Neural cell (in vitro differentiated cells): ENCODE measurements around the gene AGTRAP.

Source experiments
- CTCF ChIP-seq: fragments of 450-650 bp; IDR thresholded peaks from 2 replicates; pipeline ENCODE4 v1.5.1; 2014; ENCODE audit warnings: antibody characterized with exemption, mild to moderate bottlenecking, moderate library complexity; ENCODE audit not compliant: poor library complexity, severe bottlenecking
- EZH2 ChIP-seq: fragments of 200-600, 300-800 bp; shearing (Covaris generic), sonication (generic); IDR thresholded peaks from 2 replicates; pipeline ENCODE4 v1.6.1; 2014; ENCODE audit warnings: antibody characterized with exemption, low read length, borderline replicate concordance, mild to moderate bottlenecking; ENCODE audit not compliant: insufficient read depth, poor library complexity, severe bottlenecking
- RAD21 ChIP-seq: fragments of 450-650 bp; conservative IDR thresholded peaks from 2 replicates; pipeline ENCODE4 v1.6.1; 2014; ENCODE audit warnings: antibody characterized with exemption, mild to moderate bottlenecking, moderate library complexity
- SMC3 ChIP-seq: fragments of 450-650 bp; conservative IDR thresholded peaks from 2 replicates; pipeline ENCODE4 v1.6.1; 2014; ENCODE audit warnings: antibody characterized with exemption, mild to moderate bottlenecking, moderate library complexity; ENCODE audit not compliant: poor library complexity
- TAF1 ChIP-seq: IDR thresholded peaks from 2 replicates; pipeline ENCODE4 v1.6.1; 2012; ENCODE audit warnings: low read depth
- TF ChIP-seq, protein P1 (sequence below): IDR thresholded peaks from 2 replicates; pipeline ENCODE4 v1.6.1; 2012; ENCODE audit warnings: borderline replicate concordance

GRCh38 chr1:11738096-11738495 is 2.2 kb downstream of the AGTRAP start:
- TF ChIP-seq CTCF (no peak), TAF1 (no peak), SMC3 (no peak), EZH2 (no peak), RAD21 (no peak)
- TF ChIP-seq, protein P1, sequence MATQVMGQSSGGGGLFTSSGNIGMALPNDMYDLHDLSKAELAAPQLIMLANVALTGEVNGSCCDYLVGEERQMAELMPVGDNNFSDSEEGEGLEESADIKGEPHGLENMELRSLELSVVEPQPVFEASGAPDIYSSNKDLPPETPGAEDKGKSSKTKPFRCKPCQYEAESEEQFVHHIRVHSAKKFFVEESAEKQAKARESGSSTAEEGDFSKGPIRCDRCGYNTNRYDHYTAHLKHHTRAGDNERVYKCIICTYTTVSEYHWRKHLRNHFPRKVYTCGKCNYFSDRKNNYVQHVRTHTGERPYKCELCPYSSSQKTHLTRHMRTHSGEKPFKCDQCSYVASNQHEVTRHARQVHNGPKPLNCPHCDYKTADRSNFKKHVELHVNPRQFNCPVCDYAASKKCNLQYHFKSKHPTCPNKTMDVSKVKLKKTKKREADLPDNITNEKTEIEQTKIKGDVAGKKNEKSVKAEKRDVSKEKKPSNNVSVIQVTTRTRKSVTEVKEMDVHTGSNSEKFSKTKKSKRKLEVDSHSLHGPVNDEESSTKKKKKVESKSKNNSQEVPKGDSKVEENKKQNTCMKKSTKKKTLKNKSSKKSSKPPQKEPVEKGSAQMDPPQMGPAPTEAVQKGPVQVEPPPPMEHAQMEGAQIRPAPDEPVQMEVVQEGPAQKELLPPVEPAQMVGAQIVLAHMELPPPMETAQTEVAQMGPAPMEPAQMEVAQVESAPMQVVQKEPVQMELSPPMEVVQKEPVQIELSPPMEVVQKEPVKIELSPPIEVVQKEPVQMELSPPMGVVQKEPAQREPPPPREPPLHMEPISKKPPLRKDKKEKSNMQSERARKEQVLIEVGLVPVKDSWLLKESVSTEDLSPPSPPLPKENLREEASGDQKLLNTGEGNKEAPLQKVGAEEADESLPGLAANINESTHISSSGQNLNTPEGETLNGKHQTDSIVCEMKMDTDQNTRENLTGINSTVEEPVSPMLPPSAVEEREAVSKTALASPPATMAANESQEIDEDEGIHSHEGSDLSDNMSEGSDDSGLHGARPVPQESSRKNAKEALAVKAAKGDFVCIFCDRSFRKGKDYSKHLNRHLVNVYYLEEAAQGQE, result no peak
